Activated CD4-positive, alpha-beta memory T cell treated with anti-CD3 and anti-CD28 coated beads, Interleukin-2, amount 10 ng/mL, durations not matched to agents 7 days and 5 days (primary cell): ENCODE results near the gene ASIC4. TPM values are rescaled to one million over a fixed set of nuclear protein-coding genes. Genes with fewer than 3 reads are reported as not detected.

Source experiments
- CTCF ChIA-PET: fragments of 350-600 bp; sonication (Branson Sonifier 250); formaldehyde crosslinking; loops from one replicate; lab custom pipeline; 2021; ENCODE audit warnings: antibody characterized with exemption, inconsistent platforms; lab: Charles Lee
- POLR2A ChIA-PET: fragments of 350-600 bp; sonication (Branson Sonifier 250); formaldehyde crosslinking; loops from one replicate; lab custom pipeline; 2021; ENCODE audit warnings: antibody characterized with exemption; lab: Charles Lee
- DNase-seq: peaks from one replicate; pipeline ENCODE4 v3.0.0-alpha.2; 2020
- H3K27ac Mint-ChIP-seq: one replicate; pipeline ENCODE4 v1.8.0; 2021; ENCODE audit warnings: mild to moderate bottlenecking, mixed read lengths
- H3K27me3 Mint-ChIP-seq: one replicate; pipeline ENCODE4 v1.8.0; 2021; ENCODE audit warnings: mixed read lengths
- H3K36me3 Mint-ChIP-seq: one replicate; pipeline ENCODE4 v1.8.0; 2021; ENCODE audit warnings: low read depth, mixed read lengths
- H3K4me1 Mint-ChIP-seq: one replicate; pipeline ENCODE4 v1.8.0; 2021; ENCODE audit warnings: mixed read lengths
- H3K4me3 Mint-ChIP-seq: one replicate; pipeline ENCODE4 v1.8.0; 2021; ENCODE audit warnings: mild to moderate bottlenecking, mixed read lengths
- H3K9me3 Mint-ChIP-seq: one replicate; pipeline ENCODE4 v1.8.0; 2021; ENCODE audit warnings: mixed read lengths
- total RNA-seq, 2 experiments: library from RNA; stranded (reverse); gene quantifications; one replicate each; pipeline ENCODE4 v1.2.3, GENCODE V29; 2021

Gene ASIC4
- total RNA-seq, 2 experiments from 2014 or later = 0.13 TPM; not detected in 1

DNA sequence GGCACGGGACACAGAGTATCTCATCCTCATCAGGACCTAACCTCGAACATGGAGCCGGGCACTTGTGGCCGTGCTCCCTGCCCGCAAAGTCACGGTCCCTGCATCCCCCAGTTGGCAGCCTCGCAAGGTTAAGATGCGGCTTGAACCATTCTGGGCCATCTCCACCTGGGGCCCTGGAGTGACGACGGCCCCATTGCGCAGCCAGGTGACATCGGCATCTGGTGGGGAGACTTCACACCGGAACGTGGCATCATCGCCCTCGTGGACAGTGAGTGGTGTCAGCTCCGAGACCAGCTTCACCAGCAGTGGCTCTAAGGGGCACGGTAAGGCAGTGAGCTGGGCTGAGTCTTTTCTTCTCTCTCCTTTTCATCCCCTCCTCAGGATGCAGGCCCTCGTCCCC, 42.1 kb downstream of the ASIC4 start:
- Mint-ChIP-seq H3K4me3 (no peak overlapping the region), H3K27me3 (peaks cover 14% of the 10 kb centered on the region), H3K27ac (no peak overlapping the region), H3K36me3 (no peaks in the 10 kb centered on the region), H3K4me1 (peaks cover 6% of the 10 kb centered on the region), H3K9me3 (no peaks in the 10 kb centered on the region)
- CTCF ChIA-PET = interaction anchor here (1.3 kb wide), 1 partner anchor 12 kb away, joined by 3 read pairs; the partner anchor contains the start of genes CHPF and TMEM198
- DNase-seq = no peak
- POLR2A ChIA-PET = no interaction called here

DNA sequence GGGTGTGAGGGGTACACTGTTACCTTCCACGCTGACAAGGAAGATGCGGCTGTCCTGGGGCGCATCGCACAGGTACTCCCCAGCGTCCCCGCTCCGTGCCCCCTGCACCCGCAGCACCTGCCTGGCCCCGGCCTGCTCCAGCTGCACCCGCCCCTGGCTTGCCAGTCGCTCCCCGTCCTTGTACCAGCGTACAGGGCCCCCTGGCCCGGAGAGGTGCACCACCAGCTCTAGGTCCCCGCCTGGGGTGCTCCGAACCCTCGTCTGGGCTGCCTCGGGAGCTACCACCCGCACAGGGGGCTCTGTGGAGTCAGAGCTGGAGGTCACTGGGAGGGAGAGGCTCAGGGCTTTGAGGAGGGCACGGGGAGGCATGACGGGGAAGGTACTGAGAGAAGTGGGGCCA, 43.0 kb downstream of the ASIC4 start:
- Mint-ChIP-seq H3K9me3 (no peaks in the 10 kb centered on the region), H3K27ac (no peak overlapping the region), H3K27me3 (peaks cover 7% of the 10 kb centered on the region), H3K4me3 (no peak overlapping the region), H3K36me3 (no peaks in the 10 kb centered on the region), H3K4me1 (no peaks in the 10 kb centered on the region)
- ChIA-PET POLR2A (no interaction called here), CTCF (interaction anchor here (1.3 to 1.8 kb wide), 2 partner anchors 8 to 13 kb away, joined by 3 to 4 read pairs; partner anchors contain the start of genes CHPF and TMEM198)
- no peak for DNase-seq

DNA sequence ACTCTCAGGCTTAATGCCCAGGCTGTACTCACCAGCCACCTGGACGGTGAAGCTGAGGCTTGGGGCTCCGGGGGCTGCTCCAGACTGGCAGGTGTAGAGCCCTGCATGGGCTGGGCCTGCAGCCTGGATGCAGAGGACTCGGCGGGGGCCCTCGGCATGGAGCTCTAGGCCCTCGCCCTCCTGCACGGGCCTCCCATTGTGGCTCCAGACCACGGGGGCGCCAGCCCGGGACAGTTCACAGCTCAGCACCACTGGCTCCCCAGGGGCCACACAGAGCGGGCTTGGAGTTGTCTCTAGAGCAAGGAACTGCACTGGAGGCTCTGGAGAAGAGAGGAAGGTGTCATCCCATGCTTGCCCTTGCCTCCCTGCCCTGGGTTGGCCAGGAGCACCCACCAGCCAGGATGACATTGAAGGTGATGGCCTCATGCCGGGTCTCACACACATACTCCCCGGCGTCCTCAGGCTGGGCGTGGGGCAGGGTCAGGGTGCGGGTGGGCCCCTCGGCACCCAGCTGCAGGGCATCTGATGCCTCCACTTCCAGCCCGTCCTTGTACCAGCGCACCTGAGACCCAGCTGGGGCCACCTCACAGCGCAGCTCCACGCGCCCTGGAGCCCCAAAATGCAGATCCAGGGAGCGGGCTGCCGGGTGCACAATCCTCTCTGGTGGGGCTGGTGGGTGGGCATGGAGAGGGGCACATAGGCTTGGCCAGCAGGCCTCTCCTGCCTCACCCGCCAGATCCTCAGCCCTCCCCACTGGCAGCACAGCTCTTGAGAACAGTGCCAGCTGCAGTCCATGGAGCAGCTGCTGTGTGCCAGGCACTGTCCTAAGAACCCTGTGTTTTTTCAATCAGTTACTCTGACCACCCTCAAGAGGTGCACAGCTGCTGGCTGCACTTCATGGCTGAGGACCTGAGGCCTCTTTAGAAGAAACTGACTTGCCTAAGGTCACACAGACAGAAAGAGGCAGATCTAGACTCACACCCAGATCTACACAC, 43.8 kb downstream of the ASIC4 start:
- no peak for DNase-seq
- Mint-ChIP-seq H3K36me3 (no peaks in the 10 kb centered on the region), H3K4me1 (no peaks in the 10 kb centered on the region), H3K9me3 (no peaks in the 10 kb centered on the region), H3K27ac (no peak overlapping the region), H3K4me3 (no peak overlapping the region), H3K27me3 (peaks cover 7% of the 10 kb centered on the region)
- POLR2A ChIA-PET = no interaction called here
- CTCF ChIA-PET = interaction anchor here (1.3 to 1.8 kb wide), 2 partner anchors 9 to 14 kb away, joined by 3 to 4 read pairs; partner anchors contain the start of genes CHPF and TMEM198

GRCh38 chr2:219559156-219559915, 45.1 kb downstream of the ASIC4 start:
- CTCF ChIA-PET = interaction anchor here (0.7 to 3.6 kb wide), 9 partner anchors 10 to 91 kb away, joined by 3 to 34 read pairs (median 4); partner anchors contain the start of genes CHPF, GMPPA, OBSL1 and TMEM198
- no peak overlapping the region for H3K4me3 Mint-ChIP-seq
- POLR2A ChIA-PET = no interaction called here
- H3K27me3 Mint-ChIP-seq = no peaks in the 10 kb centered on the region
- no peak overlapping the region for H3K27ac Mint-ChIP-seq
- no peaks in the 10 kb centered on the region for H3K4me1 Mint-ChIP-seq
- no peaks in the 10 kb centered on the region for H3K9me3 Mint-ChIP-seq
- no peaks in the 10 kb centered on the region for H3K36me3 Mint-ChIP-seq
- DNase-seq = no peak

GRCh38 chr2:219560037-219560892, 46.0 kb downstream of the ASIC4 start:
- Mint-ChIP-seq H3K4me1 (no peaks in the 10 kb centered on the region), H3K27me3 (no peaks in the 10 kb centered on the region), H3K4me3 (no peak overlapping the region), H3K9me3 (no peaks in the 10 kb centered on the region), H3K36me3 (no peaks in the 10 kb centered on the region), H3K27ac (no peak overlapping the region)
- DNase-seq = no peak
- POLR2A ChIA-PET = no interaction called here
- CTCF ChIA-PET = interaction anchor here (0.6 to 3.6 kb wide), 14 partner anchors 9 to 91 kb away, joined by 3 to 34 read pairs (median 4); partner anchors contain the start of genes CHPF, GMPPA, OBSL1 and TMEM198

- no peak overlapping the region for H3K4me3 Mint-ChIP-seq
- POLR2A ChIA-PET = no interaction called here
- H3K27me3 Mint-ChIP-seq = no peaks in the 10 kb centered on the region
- no peaks in the 10 kb centered on the region for H3K36me3 Mint-ChIP-seq
- H3K9me3 Mint-ChIP-seq = no peaks in the 10 kb centered on the region
- no peaks in the 10 kb centered on the region for H3K4me1 Mint-ChIP-seq
- DNase-seq = no peak
- H3K27ac Mint-ChIP-seq = no peak overlapping the region
- CTCF ChIA-PET = interaction anchor here (0.6 to 3.6 kb wide), 10 partner anchors 8 to 90 kb away, joined by 3 to 34 read pairs (median 4); partner anchors contain the start of genes CHPF, GMPPA, OBSL1 and TMEM198
Observed at GRCh38 chr2:219560893-219561178, 46.6 kb downstream of the ASIC4 start.

DNA sequence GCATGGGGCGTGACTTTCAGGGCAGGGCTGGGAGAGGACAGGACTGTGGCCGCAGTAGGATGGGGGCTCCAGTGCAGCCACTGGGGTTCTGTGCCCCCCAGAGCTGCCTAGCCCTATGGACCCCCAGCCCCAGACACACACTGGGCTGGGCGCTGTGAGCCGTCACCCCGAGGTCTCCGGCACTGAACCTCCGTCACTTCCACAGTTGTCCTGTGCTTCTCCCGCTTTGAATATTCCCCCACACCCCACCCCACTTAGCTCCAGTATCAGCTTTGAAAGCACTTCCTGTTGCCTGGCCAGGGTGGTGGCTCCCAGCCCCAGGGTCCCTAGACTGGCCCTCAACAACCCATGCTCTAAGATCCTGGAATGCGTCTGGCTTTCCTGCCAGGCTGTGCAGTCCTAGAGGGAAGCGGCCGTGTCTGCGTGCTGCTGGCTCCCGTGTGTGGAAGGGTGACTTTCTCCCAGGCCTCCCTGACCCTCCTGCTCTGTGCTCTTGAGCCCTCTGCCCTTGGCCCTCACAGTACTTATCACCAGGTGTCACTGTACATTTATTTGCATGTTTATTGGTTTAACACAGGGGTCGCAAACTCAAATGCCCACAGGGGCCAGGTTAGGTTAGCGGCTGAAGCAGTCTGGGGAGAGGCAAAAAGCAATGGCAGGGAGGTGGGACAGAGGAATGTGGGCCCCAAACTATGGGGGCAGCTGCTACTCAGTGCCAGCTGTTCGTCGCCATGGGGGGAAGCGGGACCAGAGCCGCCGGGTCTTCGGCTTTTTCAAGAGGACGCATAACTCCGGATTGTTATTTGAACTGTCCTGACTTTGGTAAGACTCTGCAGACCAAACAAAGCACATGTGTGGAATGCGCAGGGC, 47.1 kb downstream of the ASIC4 start:
- no peaks in the 10 kb centered on the region for H3K27me3 Mint-ChIP-seq
- no peaks in the 10 kb centered on the region for H3K4me1 Mint-ChIP-seq
- CTCF ChIA-PET = interaction anchor here (0.7 to 3.6 kb wide), 7 partner anchors 8 to 63 kb away, joined by 3 to 34 read pairs (median 3); partner anchors contain the start of genes CHPF, GMPPA and TMEM198
- no peak overlapping the region for H3K27ac Mint-ChIP-seq
- H3K4me3 Mint-ChIP-seq = no peak overlapping the region
- POLR2A ChIA-PET = no interaction called here
- no peak for DNase-seq
- H3K36me3 Mint-ChIP-seq = no peaks in the 10 kb centered on the region
- H3K9me3 Mint-ChIP-seq = no peaks in the 10 kb centered on the region

GRCh38 chr2:219562049-219563020, 48.1 kb downstream of the ASIC4 start:
- no peak overlapping the region for H3K4me3 Mint-ChIP-seq
- no peak overlapping the region for H3K27ac Mint-ChIP-seq
- ChIA-PET CTCF (interaction anchor here (0.7 to 3.6 kb wide), 3 partner anchors 10 to 20 kb away, joined by 3 to 34 read pairs (median 3); partner anchors contain the start of genes CHPF and TMEM198), POLR2A (no interaction called here)
- DNase-seq = no peak
- no peaks in the 10 kb centered on the region for H3K36me3 Mint-ChIP-seq
- H3K27me3 Mint-ChIP-seq = no peaks in the 10 kb centered on the region
- H3K4me1 Mint-ChIP-seq = no peaks in the 10 kb centered on the region
- no peaks in the 10 kb centered on the region for H3K9me3 Mint-ChIP-seq

GRCh38 chr2:219563271-219563928, 49.1 kb downstream of the ASIC4 start:
- Mint-ChIP-seq H3K27ac (no peak overlapping the region), H3K36me3 (no peaks in the 10 kb centered on the region), H3K4me1 (no peaks in the 10 kb centered on the region), H3K27me3 (peaks cover 2% of the 10 kb centered on the region), H3K4me3 (no peak overlapping the region), H3K9me3 (no peaks in the 10 kb centered on the region)
- ChIA-PET POLR2A (no interaction called here), CTCF (no interaction called here)
- no peak for DNase-seq
